OCI-LY1 (cell line): Measurements from ENCODE around the gene TMEM72.

Experiments
- EZH2 ChIP-seq: fragments of 200-600 bp; sonication (generic), shearing (Covaris generic); IDR thresholded peaks from 2 replicates; pipeline ENCODE4 v1.8.0; 2017; ENCODE audit warnings: borderline replicate concordance, mixed run types, mild to moderate bottlenecking, antibody characterized with exemption, low read length, moderate library complexity, mixed read lengths
- TF ChIP-seq, protein P1 (sequence below): fragments of 200-600 bp; sonication (generic), shearing (Covaris generic); IDR thresholded peaks from 2 replicates; pipeline ENCODE4 v1.5.1; 2017; ENCODE audit warnings: mild to moderate bottlenecking, antibody characterized with exemption, low read length, moderate library complexity, mixed read lengths

DNA sequence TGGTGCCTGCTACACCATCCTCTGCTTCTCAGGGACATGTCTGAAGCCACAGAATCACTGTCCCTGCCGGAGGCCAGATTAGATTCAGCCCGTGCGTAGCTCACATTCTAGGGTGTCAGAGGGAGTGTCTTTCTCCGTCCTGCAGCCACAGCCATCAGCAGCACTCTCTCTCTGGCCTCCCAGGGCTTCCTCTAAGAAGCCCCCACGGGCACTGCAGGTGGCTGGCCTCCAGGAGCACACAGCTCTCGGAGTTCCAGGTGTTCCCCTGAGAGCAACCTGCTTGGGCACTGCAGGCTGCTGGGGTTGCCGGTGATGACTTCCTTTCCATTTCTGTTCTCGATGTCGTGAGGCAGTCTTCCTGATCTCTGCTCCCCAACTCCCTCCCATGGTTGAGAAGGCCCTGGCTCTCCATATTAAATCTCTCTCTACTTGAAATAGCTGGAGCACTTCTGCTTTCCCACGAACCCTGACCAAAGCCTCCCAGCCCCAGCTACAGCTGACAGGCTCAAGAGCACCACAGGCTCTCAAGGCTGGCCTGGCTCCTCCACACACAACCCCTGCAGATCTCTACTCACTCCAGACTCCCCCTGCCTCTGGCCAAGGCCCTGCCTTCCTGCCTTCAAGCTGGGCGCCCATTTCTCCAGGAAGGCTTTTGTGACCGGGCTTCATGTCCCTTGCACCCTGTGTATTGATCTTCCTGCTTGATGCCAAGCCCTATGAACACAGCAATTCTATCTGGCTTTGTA, 49.0 kb upstream of the TMEM72 start:
- TF ChIP-seq, protein P1, sequence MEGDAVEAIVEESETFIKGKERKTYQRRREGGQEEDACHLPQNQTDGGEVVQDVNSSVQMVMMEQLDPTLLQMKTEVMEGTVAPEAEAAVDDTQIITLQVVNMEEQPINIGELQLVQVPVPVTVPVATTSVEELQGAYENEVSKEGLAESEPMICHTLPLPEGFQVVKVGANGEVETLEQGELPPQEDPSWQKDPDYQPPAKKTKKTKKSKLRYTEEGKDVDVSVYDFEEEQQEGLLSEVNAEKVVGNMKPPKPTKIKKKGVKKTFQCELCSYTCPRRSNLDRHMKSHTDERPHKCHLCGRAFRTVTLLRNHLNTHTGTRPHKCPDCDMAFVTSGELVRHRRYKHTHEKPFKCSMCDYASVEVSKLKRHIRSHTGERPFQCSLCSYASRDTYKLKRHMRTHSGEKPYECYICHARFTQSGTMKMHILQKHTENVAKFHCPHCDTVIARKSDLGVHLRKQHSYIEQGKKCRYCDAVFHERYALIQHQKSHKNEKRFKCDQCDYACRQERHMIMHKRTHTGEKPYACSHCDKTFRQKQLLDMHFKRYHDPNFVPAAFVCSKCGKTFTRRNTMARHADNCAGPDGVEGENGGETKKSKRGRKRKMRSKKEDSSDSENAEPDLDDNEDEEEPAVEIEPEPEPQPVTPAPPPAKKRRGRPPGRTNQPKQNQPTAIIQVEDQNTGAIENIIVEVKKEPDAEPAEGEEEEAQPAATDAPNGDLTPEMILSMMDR, result no peak
- no peak for TF ChIP-seq EZH2
